ENCODE measurements around the gene SRRM3. TPM values are rescaled to one million over a fixed set of nuclear protein-coding genes. Genes with fewer than 3 reads are reported as not detected.
"Not testable (repeated sequence)": the region's sequence is repeated elsewhere in the genome, so short reads cannot be mapped to it uniquely, and the experiment has no call there.

Gene SRRM3
- total RNA-seq, 1 donor from 2014 or later, result 0.23 TPM

- no peak for DNase-seq (ENCODE audit: low spot score)
- Mint-ChIP-seq H3K4me3 (ENCODE audit: low read depth) (no peak overlapping the region), H3K4me1 (ENCODE audit: low read depth) (peaks cover 5% of the 10 kb centered on the region), H3K9me3 (no peaks in the 10 kb centered on the region), H3K27me3 (ENCODE audit: low read depth) (peaks cover 29% of the 10 kb centered on the region), H3K36me3 (ENCODE audit: low read depth) (no peaks in the 10 kb centered on the region), H3K27ac (no peak overlapping the region)
- intact Hi-C loops (cut with micrococcal nuclease), result no loop called here
These were observed 63.6 kb downstream of the SRRM3 start for GRCh38 chr7:76265299-76265698.

DNA sequence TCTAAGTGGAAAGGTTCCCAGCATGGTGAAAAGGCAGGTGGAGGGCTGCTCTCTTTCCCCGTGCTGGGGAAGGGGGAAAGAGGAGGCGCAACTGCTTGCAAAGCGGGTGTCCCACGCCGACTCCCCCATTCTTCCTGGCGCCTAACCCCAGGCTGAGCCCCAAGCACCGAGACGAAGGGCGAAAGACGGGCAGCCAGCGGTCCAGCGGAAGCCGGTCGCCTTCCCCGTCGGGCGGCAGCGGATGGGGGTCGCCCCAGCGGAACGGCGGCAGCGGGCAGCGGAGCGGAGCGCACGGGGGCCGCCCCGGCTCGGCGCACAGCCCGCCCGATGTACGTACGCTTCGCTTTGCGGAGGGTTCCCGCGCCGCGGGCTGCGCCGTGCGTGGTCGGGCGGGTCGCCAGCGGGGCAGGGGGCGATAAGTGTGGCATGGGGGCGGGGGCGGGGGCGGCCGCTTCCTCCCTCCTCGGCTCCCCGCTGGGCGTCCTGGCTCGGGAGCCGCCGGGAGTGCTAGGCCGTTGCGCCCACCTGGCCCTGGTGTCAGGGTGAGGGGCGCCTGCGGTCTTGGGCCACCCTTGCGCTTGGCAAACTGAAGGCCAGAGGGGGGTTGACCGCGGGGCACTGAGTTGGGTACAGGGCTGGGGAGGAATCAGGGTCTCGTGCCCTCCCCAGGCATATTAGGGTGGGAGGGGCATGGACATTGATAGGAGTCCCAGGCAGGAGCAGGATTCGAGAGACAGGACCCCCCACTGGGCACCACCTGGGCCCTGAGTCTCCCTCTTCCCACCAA is 65.6 kb downstream of the SRRM3 start:
- H3K4me3 Mint-ChIP-seq (ENCODE audit: low read depth), result no peak overlapping the region
- no peaks in the 10 kb centered on the region for H3K36me3 Mint-ChIP-seq (ENCODE audit: low read depth)
- DNase-seq (ENCODE audit: low spot score), result no peak
- no peak overlapping the region for H3K27ac Mint-ChIP-seq
- H3K9me3 Mint-ChIP-seq, result no peaks in the 10 kb centered on the region
- intact Hi-C loops (cut with micrococcal nuclease), result no loop called here
- H3K27me3 Mint-ChIP-seq (ENCODE audit: low read depth), result peaks cover 25% of the 10 kb centered on the region
- H3K4me1 Mint-ChIP-seq (ENCODE audit: low read depth), result peaks cover 7% of the 10 kb centered on the region

DNA sequence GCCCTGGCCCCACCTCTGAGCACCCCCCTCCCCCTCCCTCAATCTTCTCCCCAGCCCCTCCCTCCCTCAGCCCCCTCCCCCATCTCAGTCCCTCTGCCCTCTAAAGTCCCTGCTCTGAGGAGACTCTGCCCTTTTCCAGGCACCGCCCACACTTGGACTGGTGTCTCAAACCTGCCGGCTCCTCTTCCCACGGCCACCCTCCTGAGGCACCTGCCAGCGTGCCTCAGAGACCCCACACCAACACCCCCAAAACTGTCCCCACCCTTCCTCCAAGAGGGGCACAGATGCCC is 66.1 kb downstream of the SRRM3 start:
- peaks cover 10% of the 10 kb centered on the region for H3K4me1 Mint-ChIP-seq (ENCODE audit: low read depth)
- no peaks in the 10 kb centered on the region for H3K36me3 Mint-ChIP-seq (ENCODE audit: low read depth)
- no peak overlapping the region for H3K4me3 Mint-ChIP-seq (ENCODE audit: low read depth)
- H3K27ac Mint-ChIP-seq, result no peak overlapping the region
- no peak for DNase-seq (ENCODE audit: low spot score)
- no peaks in the 10 kb centered on the region for H3K9me3 Mint-ChIP-seq
- intact Hi-C loops (cut with micrococcal nuclease), result no loop called here
- peaks cover 25% of the 10 kb centered on the region for H3K27me3 Mint-ChIP-seq (ENCODE audit: low read depth)

- intact Hi-C loops (cut with micrococcal nuclease), result no loop called here
- Mint-ChIP-seq H3K27ac (no peak overlapping the region), H3K36me3 (ENCODE audit: low read depth) (no peaks in the 10 kb centered on the region), H3K4me1 (ENCODE audit: low read depth) (peaks cover 13% of the 10 kb centered on the region), H3K4me3 (ENCODE audit: low read depth) (no peak overlapping the region), H3K9me3 (no peaks in the 10 kb centered on the region), H3K27me3 (ENCODE audit: low read depth) (peaks cover 25% of the 10 kb centered on the region)
- DNase-seq (ENCODE audit: low spot score), result no peak
These were observed 66.7 kb downstream of the SRRM3 start for GRCh38 chr7:76268376-76268775.

- Mint-ChIP-seq H3K4me3 (ENCODE audit: low read depth) (no peak overlapping the region), H3K9me3 (no peaks in the 10 kb centered on the region), H3K27me3 (ENCODE audit: low read depth) (peaks cover 25% of the 10 kb centered on the region), H3K27ac (no peak overlapping the region), H3K4me1 (ENCODE audit: low read depth) (peaks cover 19% of the 10 kb centered on the region), H3K36me3 (ENCODE audit: low read depth) (no peaks in the 10 kb centered on the region)
- DNase-seq (ENCODE audit: low spot score), result no peak
- intact Hi-C loops (cut with micrococcal nuclease), result loop anchor here (5.0 kb wide), 1 partner anchor 47 kb away; no protein-coding TSS in a partner anchor
These were observed 68.2 kb downstream of the SRRM3 start for GRCh38 chr7:76269895-76270294.

- not testable (repeated sequence) for H3K27ac Mint-ChIP-seq; DNase-seq (ENCODE audit: low spot score); H3K9me3 Mint-ChIP-seq; H3K4me3 Mint-ChIP-seq (ENCODE audit: low read depth); H3K36me3 Mint-ChIP-seq (ENCODE audit: low read depth)
- Mint-ChIP-seq H3K27me3 (ENCODE audit: low read depth) (peaks cover 23% of the 10 kb centered on the region), H3K4me1 (ENCODE audit: low read depth) (peaks cover 19% of the 10 kb centered on the region)
- intact Hi-C loops (cut with micrococcal nuclease), result loop anchor here (5.0 kb wide), 1 partner anchor 46 kb away; no protein-coding TSS in a partner anchor
These were observed 69.7 kb downstream of the SRRM3 start for GRCh38 chr7:76271384-76271783.

- no peak overlapping the region for H3K27ac Mint-ChIP-seq
- H3K4me1 Mint-ChIP-seq (ENCODE audit: low read depth), result peaks cover 19% of the 10 kb centered on the region
- intact Hi-C loops (cut with micrococcal nuclease), result loop anchor here (5.0 kb wide), 1 partner anchor 45 kb away; no protein-coding TSS in a partner anchor
- no peaks in the 10 kb centered on the region for H3K9me3 Mint-ChIP-seq
- H3K27me3 Mint-ChIP-seq (ENCODE audit: low read depth), result peaks cover 27% of the 10 kb centered on the region
- H3K4me3 Mint-ChIP-seq (ENCODE audit: low read depth), result no peak overlapping the region
- no peaks in the 10 kb centered on the region for H3K36me3 Mint-ChIP-seq (ENCODE audit: low read depth)
- no peak for DNase-seq (ENCODE audit: low spot score)
These were observed 70.4 kb downstream of the SRRM3 start for GRCh38 chr7:76272142-76272541.

DNA sequence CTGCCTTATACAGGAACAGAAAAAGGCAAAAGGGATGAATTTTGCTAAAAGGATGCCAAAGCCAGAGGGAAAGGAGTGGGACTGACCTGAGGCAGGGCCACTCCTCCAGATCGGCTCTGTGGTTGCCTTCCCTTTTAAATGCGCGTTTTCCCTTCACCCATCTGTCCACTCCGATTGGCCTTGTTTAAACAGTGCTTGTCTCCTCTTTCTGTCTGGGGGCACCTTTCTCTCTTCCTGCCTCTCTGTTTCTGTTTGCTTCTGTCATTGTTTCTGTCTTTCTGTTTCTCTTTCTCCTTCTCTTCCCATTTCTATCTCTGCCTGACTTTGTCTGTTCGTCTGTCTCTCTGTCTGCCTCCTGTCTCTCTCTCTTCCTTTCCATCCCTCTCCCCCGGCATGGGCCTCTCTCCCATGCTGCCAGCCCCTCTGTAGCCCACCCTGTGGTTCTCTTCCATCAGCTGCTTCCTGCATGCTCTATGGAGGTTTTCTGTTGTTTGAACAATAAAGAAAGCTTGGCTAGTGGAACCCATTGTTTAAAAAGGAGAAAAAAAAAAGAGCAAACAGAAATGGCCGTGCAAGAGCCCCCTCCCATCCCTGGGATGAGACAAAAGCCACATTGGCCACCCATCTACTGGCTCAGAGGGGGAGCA is 71.3 kb downstream of the SRRM3 start:
- Mint-ChIP-seq H3K27ac (peak overlapping the region; percentile 18), H3K4me3 (ENCODE audit: low read depth) (peak overlapping the region; percentile 58), H3K9me3 (no peaks in the 10 kb centered on the region), H3K36me3 (ENCODE audit: low read depth) (no peaks in the 10 kb centered on the region), H3K27me3 (ENCODE audit: low read depth) (peaks cover 30% of the 10 kb centered on the region), H3K4me1 (ENCODE audit: low read depth) (peaks cover 17% of the 10 kb centered on the region)
- intact Hi-C loops (cut with micrococcal nuclease), result loop anchor here (5.0 kb wide), 1 partner anchor 44 kb away; no protein-coding TSS in a partner anchor
- DNase-seq (ENCODE audit: low spot score), result no peak

DNA sequence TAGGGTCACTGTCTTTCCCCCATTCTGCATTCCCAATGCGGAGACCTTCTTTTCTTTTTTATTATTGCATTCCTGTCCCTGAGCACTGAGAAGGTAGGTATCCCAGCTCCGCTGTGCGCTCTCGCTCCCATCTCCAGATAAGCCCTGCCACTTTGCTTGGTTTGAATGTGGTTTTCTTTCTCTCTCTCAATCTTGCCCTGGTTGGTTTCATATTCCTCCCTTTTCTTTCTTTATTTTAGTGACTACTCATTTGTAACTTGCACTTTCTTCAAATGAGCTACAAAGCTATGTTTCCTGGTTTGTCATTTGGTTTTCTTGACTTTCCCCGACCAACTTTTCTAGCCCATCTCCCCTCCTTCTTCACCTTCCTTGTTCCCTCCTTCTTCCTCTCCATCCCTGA is 71.8 kb downstream of the SRRM3 start:
- Mint-ChIP-seq H3K27ac (peak overlapping the region; percentile 13), H3K4me3 (ENCODE audit: low read depth) (peak overlapping the region; percentile 10), H3K4me1 (ENCODE audit: low read depth) (peaks cover 15% of the 10 kb centered on the region)

DNA sequence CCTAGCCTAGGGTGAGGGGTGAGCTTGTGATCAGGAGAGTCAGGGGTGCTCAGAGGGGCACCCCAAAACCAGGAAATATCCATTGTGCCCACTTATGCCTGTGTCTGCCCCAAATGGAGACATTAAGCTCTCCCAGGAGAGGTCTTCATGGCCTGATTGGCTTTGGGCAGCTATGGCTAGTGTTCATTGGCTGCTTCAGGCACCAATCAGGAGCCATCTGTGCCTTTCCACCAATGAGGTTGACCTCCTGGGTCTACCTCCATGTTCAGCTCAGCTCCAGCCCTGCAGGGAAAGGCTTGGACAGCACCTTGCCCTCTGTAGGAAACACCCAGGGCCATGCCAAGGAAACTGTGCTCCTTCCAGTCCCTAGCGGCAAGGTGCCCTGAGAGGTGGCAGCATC is 76.8 kb downstream of the SRRM3 start:
- no peaks in the 10 kb centered on the region for H3K36me3 Mint-ChIP-seq (ENCODE audit: low read depth)
- intact Hi-C loops (cut with micrococcal nuclease), result no loop called here
- H3K27ac Mint-ChIP-seq, result no peak overlapping the region
- H3K4me1 Mint-ChIP-seq (ENCODE audit: low read depth), result peaks cover 10% of the 10 kb centered on the region
- H3K4me3 Mint-ChIP-seq (ENCODE audit: low read depth), result no peak overlapping the region
- H3K27me3 Mint-ChIP-seq (ENCODE audit: low read depth), result peaks cover 43% of the 10 kb centered on the region
- DNase-seq (ENCODE audit: low spot score), result no peak
- H3K9me3 Mint-ChIP-seq, result no peaks in the 10 kb centered on the region

More for the DNA sequence above, 71.8 kb downstream of the SRRM3 start:
- Mint-ChIP-seq H3K27me3 (ENCODE audit: low read depth) (peaks cover 29% of the 10 kb centered on the region), H3K9me3 (no peaks in the 10 kb centered on the region), H3K36me3 (ENCODE audit: low read depth) (no peaks in the 10 kb centered on the region)
- intact Hi-C loops (cut with micrococcal nuclease), result loop anchor here (5.0 kb wide), 1 partner anchor 44 kb away; no protein-coding TSS in a partner anchor
- no peak for DNase-seq (ENCODE audit: low spot score)

GRCh38 chr7:76280408-76280807 is 78.7 kb downstream of the SRRM3 start:
- intact Hi-C loops (cut with micrococcal nuclease), result no loop called here
- no peaks in the 10 kb centered on the region for H3K36me3 Mint-ChIP-seq (ENCODE audit: low read depth)
- no peaks in the 10 kb centered on the region for H3K9me3 Mint-ChIP-seq
- DNase-seq (ENCODE audit: low spot score), result no peak
- H3K27me3 Mint-ChIP-seq (ENCODE audit: low read depth), result peaks cover 58% of the 10 kb centered on the region
- peaks cover 6% of the 10 kb centered on the region for H3K4me1 Mint-ChIP-seq (ENCODE audit: low read depth)
- H3K4me3 Mint-ChIP-seq (ENCODE audit: low read depth), result no peak overlapping the region
- no peak overlapping the region for H3K27ac Mint-ChIP-seq

GRCh38 chr7:76281006-76281705 is 79.5 kb downstream of the SRRM3 start:
- no peaks in the 10 kb centered on the region for H3K9me3 Mint-ChIP-seq
- peaks cover 6% of the 10 kb centered on the region for H3K4me1 Mint-ChIP-seq (ENCODE audit: low read depth)
- no peaks in the 10 kb centered on the region for H3K36me3 Mint-ChIP-seq (ENCODE audit: low read depth)
- H3K27me3 Mint-ChIP-seq (ENCODE audit: low read depth), result peaks cover 60% of the 10 kb centered on the region
- no peak for DNase-seq (ENCODE audit: low spot score)
- no peak overlapping the region for H3K27ac Mint-ChIP-seq
- peak overlapping the region; percentile 58 for H3K4me3 Mint-ChIP-seq (ENCODE audit: low read depth)
- intact Hi-C loops (cut with micrococcal nuclease), result no loop called here

All from activated T-helper 2 cell treated with anti-CD3 and anti-CD28 coated beads, Interferon-gamma antibody, Interleukin-2, Interleukin-4, amounts not matched to agents 10 μg/mL and 5 μg/mL and 100 μg/mL, durations not matched to agents 14 hours and 24 hours and 36 hours (primary cell).